DOHH2 (cell line): ENCODE measurements around the gene GTF2A1L.

Experiments used
- H3F3A ChIP-seq: fragments of 200-600 bp; sonication (generic), shearing (Covaris generic); 2 replicates; pipeline ENCODE4 v1.6.0; 2016; ENCODE audit warnings: antibody characterized with exemption, mild to moderate bottlenecking; ENCODE audit not compliant: control insufficient read depth, insufficient read depth
- H3K27ac ChIP-seq: fragments of 200-600 bp; sonication (generic); 2 replicates; pipeline ENCODE4 v1.5.1; 2014; ENCODE audit warnings: low read depth, mild to moderate bottlenecking, low read length, moderate library complexity
- H3K27me3 ChIP-seq: fragments of 200-600 bp; sonication (generic); 2 replicates; pipeline ENCODE4 v1.6.1; 2014; ENCODE audit warnings: mild to moderate bottlenecking, low read length, mixed read lengths; ENCODE audit not compliant: control insufficient read depth
- H3K36me3 ChIP-seq: fragments of 200-600 bp; sonication (generic); 2 replicates; pipeline ENCODE4 v1.6.1; 2014; ENCODE audit warnings: mild to moderate bottlenecking, low read length, moderate library complexity, mixed read lengths; ENCODE audit not compliant: control insufficient read depth
- H3K4me1 ChIP-seq: fragments of 200-600 bp; sonication (generic); 2 replicates; pipeline ENCODE4 v1.6.1; 2014; ENCODE audit warnings: mild to moderate bottlenecking, low read length, mixed read lengths; ENCODE audit not compliant: control insufficient read depth
- H3K4me2 ChIP-seq: fragments of 200-600 bp; sonication (generic); 2 replicates; pipeline ENCODE4 v1.6.0; 2014; ENCODE audit warnings: mild to moderate bottlenecking, low read length, moderate library complexity
- H3K4me3 ChIP-seq: fragments of 200-600 bp; sonication (generic); 2 replicates; pipeline ENCODE4 v1.5.1; 2014; ENCODE audit warnings: mild to moderate bottlenecking, low read length, mixed read lengths
- H3K79me2 ChIP-seq: fragments of 200-600 bp; sonication (generic); 2 replicates; pipeline ENCODE4 v1.6.1; 2014; ENCODE audit warnings: mild to moderate bottlenecking, low read length, mixed read lengths; ENCODE audit not compliant: control insufficient read depth
- H3K9me2 ChIP-seq: fragments of 200-600 bp; sonication (generic); replicated peaks from 2 replicates; pipeline ENCODE4 v1.6.1; 2014; ENCODE audit warnings: mild to moderate bottlenecking, low read length, mixed read lengths; ENCODE audit not compliant: control insufficient read depth
- H3K9me3 ChIP-seq: fragments of 200-600 bp; sonication (generic); 2 replicates; pipeline ENCODE4 v1.6.1; 2014; ENCODE audit warnings: antibody characterized with exemption, low read length, mixed read lengths; ENCODE audit not compliant: control insufficient read depth, insufficient read depth
- H4K20me1 ChIP-seq: fragments of 200-600 bp; sonication (generic); 2 replicates; pipeline ENCODE4 v1.6.0; 2014; ENCODE audit warnings: low read depth, mild to moderate bottlenecking, antibody characterized with exemption, low read length, moderate library complexity; ENCODE audit not compliant: control insufficient read depth, insufficient read depth
- CTCF ChIP-seq: fragments of 200-600 bp; sonication (generic); IDR thresholded peaks from one replicate; pipeline ENCODE4 v1.5.1; 2014; ENCODE audit warnings: antibody characterized with exemption, mild to moderate bottlenecking, low read depth, low read length; ENCODE audit not compliant: poor library complexity, severe bottlenecking
- EZH2phosphoT487 ChIP-seq: fragments of 200-600 bp; sonication (generic); IDR thresholded peaks from 2 replicates; pipeline ENCODE4 v1.6.1; 2017; ENCODE audit warnings: borderline replicate concordance, mild to moderate bottlenecking, antibody characterized with exemption, low read length, moderate library complexity, mixed read lengths

GTF2A1L gene

DNA sequence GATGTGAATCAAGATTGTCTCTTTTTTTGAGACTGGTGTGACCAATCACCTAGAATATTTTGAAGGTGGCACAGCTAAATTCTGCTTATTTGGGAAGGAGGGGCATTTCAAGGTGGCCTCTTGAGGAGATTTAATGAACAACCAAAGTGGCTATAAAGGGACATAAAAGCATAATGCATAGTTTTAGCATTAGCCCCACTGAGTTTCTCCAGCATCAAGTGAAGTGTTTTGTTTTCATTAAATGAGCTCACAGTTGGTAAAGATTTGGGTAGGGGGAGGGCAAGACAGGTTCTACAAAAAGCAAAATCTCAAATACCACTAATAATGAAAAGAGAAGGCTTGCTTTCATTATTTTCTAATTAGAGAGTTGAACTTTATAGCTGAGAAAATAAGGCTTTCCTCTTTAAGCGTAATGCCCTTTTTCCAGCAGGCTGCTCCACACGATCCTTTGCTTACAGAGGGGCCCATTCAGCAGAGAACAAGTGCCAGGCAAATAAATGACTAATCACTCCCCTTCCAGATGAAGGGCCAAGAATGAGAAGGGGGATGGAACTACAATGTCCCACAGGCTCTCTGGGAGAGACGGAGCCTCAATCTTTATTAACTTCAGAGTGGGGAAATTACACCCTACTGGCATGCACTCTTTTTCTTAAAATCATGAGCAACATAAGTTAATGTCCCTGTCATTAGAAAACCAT is 102.0 kb downstream of the GTF2A1L start:
- H3K4me1 ChIP-seq, result no peaks in the 10 kb centered on the region
- no peaks in the 10 kb centered on the region for H3K9me2 ChIP-seq
- H3K9me3 ChIP-seq, result no peaks in the 10 kb centered on the region
- no peak overlapping the region for H3K4me2 ChIP-seq
- no peaks in the 10 kb centered on the region for H3K36me3 ChIP-seq
- H3K27me3 ChIP-seq, result no peaks in the 10 kb centered on the region
- H3F3A ChIP-seq, result no peaks in the 10 kb centered on the region
- no peak overlapping the region for H3K27ac ChIP-seq
- H4K20me1 ChIP-seq, result no peaks in the 10 kb centered on the region
- no peak overlapping the region for H3K4me3 ChIP-seq
- TF ChIP-seq CTCF (no peak), EZH2phosphoT487 (no peak)
- no peaks in the 10 kb centered on the region for H3K79me2 ChIP-seq

DNA sequence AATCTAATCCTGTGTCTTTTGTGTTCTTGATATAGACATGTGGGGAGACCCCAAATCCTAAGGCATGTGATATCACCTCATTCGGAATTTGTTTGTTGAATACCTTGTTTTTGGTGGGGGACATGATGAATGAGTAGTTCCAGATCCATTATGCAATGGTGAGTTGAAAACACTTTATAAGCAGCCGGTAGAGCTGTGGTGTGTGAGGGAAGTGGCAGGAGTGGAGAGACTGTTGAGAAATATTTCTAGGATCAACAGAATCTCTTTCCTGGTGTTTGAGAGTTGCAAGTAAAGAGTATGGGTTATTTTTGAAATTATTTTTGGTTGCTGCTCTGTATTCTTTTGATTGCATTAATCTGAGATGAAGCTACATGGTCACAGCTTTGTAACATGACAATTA is 103.5 kb downstream of the GTF2A1L start:
- Histone ChIP-seq H3K4me2 (no peak overlapping the region), H3K79me2 (no peaks in the 10 kb centered on the region), H3K4me3 (no peak overlapping the region), H3K9me3 (no peaks in the 10 kb centered on the region), H3K27me3 (no peaks in the 10 kb centered on the region), H3K9me2 (no peaks in the 10 kb centered on the region), H3K4me1 (no peaks in the 10 kb centered on the region), H3F3A (no peaks in the 10 kb centered on the region), H4K20me1 (no peaks in the 10 kb centered on the region), H3K36me3 (no peaks in the 10 kb centered on the region), H3K27ac (no peak overlapping the region)
- TF ChIP-seq CTCF (no peak), EZH2phosphoT487 (no peak)

DNA sequence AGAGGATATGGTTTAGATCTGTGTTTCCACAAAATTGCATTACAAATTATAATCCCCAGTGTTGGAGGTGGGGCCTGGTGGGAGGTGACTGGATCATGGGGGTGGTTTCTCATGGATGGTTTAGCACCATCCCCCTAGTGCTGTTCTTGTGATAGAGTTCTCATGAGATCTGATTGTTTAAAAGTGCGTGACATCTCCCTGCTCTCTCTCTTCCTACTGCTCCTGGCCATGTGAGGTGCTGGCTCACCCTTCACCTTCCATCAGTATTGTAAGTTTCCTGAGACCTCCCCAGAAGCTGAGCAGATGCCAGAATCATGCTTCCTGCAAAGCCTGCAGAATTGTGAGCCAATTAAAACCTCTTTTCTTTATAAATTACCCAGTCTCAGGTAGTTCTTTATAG is 104.7 kb downstream of the GTF2A1L start:
- H3K4me2 ChIP-seq, result no peak overlapping the region
- H3K4me3 ChIP-seq, result no peak overlapping the region
- H3F3A ChIP-seq, result no peaks in the 10 kb centered on the region
- no peaks in the 10 kb centered on the region for H3K9me3 ChIP-seq
- TF ChIP-seq EZH2phosphoT487, result no peak
- no peaks in the 10 kb centered on the region for H4K20me1 ChIP-seq
- no peaks in the 10 kb centered on the region for H3K27me3 ChIP-seq
- no peaks in the 10 kb centered on the region for H3K36me3 ChIP-seq
- no peak overlapping the region for H3K27ac ChIP-seq
- H3K4me1 ChIP-seq, result no peaks in the 10 kb centered on the region
- H3K9me2 ChIP-seq, result no peaks in the 10 kb centered on the region
- H3K79me2 ChIP-seq, result no peaks in the 10 kb centered on the region

DNA sequence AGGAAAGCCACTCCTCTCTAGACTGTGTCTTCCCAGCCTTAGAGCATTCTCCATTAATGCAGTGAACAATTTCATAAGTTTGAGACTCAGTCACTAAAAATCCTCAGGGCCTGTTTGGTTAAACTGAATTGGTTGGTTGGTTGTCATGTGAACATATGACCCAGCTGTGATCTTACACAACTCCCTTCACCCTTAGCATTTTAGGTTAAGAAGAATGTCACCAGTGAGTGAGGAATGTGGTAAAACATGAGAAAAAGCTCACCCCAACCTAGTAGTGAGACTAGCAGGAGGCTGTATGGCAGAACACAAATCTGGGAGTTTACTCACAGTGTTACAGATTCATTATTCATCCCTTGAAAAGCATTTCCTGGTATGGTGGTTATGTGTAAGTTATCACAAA is 105.5 kb downstream of the GTF2A1L start:
- no peaks in the 10 kb centered on the region for H3K9me2 ChIP-seq
- H4K20me1 ChIP-seq, result no peaks in the 10 kb centered on the region
- H3K27me3 ChIP-seq, result no peaks in the 10 kb centered on the region
- no peaks in the 10 kb centered on the region for H3K9me3 ChIP-seq
- no peak overlapping the region for H3K4me3 ChIP-seq
- no peak overlapping the region for H3K27ac ChIP-seq
- H3F3A ChIP-seq, result no peaks in the 10 kb centered on the region
- no peaks in the 10 kb centered on the region for H3K36me3 ChIP-seq
- no peak overlapping the region for H3K4me2 ChIP-seq
- no peaks in the 10 kb centered on the region for H3K4me1 ChIP-seq
- no peaks in the 10 kb centered on the region for H3K79me2 ChIP-seq
- TF ChIP-seq CTCF, result no peak
